ENCODE measurements around the gene ENTREP3.
A peak's percentile ranks its signal among the peaks of the same experiment; 100 is the strongest.
"Not testable (repeated sequence)": the region's sequence is repeated elsewhere in the genome, so short reads cannot be mapped to it uniquely, and the experiment has no call there.

Gene ENTREP3, protein sequence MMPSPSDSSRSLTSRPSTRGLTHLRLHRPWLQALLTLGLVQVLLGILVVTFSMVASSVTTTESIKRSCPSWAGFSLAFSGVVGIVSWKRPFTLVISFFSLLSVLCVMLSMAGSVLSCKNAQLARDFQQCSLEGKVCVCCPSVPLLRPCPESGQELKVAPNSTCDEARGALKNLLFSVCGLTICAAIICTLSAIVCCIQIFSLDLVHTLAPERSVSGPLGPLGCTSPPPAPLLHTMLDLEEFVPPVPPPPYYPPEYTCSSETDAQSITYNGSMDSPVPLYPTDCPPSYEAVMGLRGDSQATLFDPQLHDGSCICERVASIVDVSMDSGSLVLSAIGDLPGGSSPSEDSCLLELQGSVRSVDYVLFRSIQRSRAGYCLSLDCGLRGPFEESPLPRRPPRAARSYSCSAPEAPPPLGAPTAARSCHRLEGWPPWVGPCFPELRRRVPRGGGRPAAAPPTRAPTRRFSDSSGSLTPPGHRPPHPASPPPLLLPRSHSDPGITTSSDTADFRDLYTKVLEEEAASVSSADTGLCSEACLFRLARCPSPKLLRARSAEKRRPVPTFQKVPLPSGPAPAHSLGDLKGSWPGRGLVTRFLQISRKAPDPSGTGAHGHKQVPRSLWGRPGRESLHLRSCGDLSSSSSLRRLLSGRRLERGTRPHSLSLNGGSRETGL

DNA sequence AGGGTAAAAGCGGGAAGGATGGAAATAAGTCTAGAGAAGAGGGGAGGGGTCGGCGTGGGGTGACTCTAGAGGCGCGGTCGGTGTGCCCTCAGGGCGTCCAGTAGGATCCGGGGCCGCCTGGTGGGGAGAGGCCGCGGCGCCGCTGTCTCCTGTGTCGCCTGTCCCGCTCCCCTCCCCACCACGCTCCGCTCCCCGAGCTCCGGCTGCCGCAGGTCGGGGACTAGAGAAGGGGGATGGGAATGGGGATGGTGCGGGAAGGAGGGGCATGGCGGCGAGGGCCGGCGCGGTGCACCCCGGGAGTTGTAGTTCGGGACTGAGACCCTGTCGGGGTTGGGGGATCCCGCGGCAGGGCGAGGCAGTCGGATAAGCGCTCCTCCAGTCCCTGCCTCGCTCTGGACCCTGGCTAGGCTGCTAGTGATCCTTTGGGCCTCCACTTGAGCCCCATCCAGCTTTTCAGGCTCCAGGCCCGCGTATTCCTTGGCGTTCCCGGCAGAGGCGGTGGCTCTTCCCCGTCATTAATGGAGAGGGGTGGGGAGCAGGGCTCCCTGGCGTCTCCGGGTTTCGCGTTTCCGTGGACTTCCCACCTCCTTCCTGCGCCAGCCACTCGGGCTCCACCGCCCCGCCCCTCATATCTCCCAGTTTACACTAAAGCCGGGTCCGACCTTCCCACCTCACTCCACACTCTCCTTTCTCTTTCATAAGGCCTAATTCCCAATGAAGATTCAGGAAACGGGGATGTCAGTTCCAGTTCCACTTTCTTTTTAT, at the start of gene ENTREP3:
ENTREP3 (minus strand) TSS at position 241 of the 765 bp plus-strand sequence. CDS start 606 bp downstream, outside the sequence.
- peak; percentile 71 to 74 for DNase-seq

DNA sequence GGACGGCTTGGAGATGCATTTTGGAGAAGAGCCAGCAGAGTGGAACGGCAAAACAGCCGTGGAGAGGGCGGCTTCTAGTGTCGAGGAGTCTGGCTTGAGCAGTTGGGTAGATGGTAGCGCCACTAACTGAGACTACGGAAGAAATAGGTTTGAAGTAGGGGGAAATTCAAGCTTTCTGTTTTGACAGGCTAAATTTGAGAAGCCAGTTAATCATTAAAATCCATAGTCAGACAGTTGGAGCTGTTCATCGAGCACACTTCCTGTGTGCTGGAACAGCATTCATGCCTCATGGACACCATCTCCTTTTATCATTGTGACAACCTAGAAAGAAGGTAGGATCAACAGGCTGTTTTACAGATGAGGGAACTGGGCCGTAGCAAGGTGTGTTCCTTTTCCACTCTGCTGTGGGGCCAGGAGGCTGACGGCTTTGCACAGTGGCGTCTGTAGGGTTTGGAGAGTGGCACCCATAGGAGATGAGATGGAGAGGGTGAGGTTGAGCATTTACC, 49.3 kb upstream of the ENTREP3 start:
- no peak for DNase-seq

DNA sequence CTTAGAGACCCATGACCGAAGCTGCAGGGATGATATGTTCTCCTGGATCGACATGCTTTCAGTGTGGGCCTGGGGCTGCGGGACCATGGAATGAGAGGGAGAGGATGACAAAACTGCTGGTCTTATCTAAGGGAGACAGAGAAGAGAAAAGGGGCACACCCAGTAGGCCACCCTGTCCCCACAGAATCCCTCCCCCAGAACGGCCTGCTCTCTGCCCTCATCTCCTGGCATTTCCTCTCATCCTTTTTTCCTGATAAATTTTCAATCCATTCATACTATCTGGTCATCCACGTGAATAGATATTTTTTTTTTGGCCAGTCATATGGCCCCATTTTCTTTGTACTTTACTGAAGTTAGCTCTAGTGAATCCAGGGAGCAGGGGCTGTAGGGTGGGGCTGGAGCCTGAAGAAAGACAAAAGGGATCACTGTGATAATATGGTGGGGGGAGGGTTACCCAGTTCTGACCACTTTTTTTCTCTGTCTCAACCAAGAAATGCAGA, 46.1 kb upstream of the ENTREP3 start, which contains the start of gene PKLR:
PKLR (minus strand) TSS at position 97 of the 500 bp plus-strand sequence; CDS start at position 54, 43 bp downstream.
- no peak for DNase-seq

DNA sequence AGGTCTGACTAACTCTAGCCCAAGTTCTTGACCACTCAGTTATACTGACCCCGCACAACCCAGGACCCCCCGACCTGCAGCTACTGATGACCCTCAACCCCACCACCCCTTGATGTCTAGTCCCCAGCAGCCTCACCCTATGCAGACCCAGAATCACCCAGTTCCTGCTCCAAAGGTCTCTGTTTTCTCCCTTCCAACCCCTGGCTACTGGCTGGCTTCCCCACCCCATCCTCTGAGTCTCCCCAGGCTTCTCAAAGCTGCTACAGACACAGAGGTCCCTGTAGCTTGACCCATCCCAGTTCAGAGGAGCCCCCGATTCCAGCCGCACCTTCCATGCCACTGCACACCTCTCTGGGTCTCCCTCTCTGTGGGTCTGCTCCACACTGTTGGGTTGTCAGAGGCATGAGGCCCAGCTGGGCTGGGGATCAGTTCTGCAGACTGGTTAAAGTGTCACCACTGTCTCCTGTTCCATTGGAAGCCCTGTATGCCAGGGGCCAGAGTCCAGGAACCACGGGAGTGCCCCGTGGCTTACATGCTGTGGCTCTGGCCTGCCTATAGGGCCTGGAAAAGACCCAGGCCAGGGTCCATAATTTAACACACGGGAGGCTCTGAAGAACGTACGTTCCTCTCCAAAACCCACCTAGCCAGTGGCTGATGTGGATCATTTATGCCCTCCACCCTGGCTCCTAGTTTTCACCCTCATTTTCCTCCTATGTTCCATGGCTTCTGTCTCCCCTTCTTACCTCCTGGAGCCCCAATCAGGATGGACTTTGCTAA, 45.5 kb upstream of the ENTREP3 start:
- no peak for DNase-seq

DNA sequence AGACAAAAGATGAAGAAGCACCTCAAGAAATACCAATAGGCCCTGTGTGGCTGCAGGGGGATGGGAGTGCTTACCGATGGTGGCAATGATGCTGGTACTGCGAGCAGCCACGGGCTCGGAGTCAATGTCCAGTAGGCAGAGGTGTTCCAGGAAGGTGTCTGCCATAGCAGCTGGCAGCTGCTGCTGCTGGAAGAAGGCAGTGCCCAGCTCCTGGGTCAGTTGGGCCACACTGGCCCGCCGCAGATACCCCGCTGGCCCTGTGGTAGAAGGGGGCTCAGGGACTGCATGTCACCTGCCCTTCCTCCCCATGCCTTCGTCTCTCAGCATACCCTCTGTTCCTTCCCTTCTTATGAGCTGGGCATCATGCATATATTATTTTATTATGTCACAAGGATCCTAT, 44.7 kb upstream of the ENTREP3 start:
- no peak for DNase-seq

DNA sequence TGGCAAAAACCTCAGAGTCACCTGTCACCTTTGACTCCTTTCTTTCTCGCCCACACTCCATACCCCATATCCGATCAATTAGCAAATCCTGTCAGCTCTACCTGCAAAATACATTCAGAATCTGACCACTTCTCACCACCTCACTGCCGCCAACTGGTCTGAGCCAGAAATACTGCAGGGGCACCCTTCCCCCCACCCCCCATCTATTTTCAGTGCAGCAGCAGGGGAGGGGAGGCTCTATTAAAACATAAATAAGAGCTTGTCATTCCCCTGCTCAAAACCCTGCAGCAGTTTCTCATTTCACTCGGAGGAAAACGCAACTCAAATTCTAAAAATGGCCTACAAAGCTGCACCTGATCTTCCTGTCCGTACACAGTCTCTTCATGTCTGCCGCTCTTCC, 42.1 kb upstream of the ENTREP3 start:
- no peak for DNase-seq

DNA sequence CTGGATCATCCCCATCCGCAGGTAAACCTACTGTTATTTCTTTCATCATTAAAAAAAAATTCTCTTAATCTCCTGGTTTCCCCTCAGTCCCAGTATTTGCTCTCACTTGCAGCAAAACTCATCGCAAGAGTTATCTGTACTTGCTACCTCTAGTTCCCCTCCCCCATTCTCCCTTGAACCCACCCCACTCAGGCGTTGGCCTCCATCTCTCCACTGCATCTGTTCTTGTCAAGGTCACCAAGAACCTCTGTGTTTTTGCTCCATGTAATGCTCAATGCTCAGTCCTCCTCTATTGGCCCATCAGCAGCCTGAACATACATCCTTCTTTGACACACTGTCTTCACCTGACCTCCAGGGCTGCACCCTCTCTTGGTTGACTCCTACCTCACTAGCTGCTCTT, 41.4 kb upstream of the ENTREP3 start:
- DNase-seq: no peak

DNA sequence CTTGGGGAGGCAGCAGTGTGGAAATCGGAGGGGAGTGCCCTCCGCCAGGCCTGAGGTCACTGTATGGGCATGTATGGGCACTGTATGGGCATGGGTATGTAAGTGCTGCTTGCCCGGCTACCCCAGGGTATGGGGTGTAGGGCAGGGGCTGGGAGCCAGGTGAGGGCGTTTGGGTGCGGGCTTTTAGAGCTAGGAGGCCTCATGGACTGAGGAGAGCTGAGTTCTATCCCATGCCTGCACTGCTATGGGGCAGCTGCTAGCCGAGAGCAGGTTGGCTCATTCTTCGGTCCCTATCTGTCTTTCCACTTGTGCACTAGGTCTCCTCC, 40.6 kb upstream of the ENTREP3 start:
- DNase-seq: no peak

DNA sequence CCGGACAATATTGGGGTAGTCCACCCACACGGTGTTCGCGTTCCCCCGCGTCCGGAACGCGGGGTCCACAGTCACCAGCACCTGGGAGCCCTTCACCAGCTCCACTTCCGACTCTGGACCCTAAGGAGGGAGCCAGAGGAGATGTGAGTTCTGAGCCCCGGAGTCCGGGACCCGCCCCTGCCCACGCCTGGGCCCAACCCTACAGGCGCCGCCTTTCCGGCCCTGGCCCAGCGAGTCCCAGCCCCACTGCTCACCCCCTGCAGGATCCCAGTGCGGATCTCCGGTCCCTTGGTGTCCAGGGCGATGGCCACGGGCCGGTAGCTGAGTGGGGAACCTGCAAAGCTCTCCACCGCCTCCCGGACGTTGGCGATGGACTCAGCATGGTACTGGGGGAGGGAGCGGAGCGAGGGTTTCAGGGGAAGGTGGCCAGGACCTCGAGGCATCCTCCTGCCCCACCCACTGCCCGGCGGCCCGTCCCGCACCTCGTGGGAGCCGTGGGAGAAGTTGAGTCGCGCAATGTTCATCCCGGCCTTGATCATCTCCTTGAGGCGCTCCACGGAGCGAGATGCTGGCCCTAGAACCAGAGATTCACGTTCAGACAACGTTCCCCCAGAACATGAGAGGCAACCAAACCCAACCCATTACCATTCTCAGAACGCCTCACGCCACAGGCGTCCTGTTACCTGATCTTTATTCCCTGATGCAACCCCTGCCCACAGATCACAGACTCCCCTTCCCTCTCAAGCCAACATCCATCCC, 40.1 kb upstream of the ENTREP3 start:
- no peak for DNase-seq

DNA sequence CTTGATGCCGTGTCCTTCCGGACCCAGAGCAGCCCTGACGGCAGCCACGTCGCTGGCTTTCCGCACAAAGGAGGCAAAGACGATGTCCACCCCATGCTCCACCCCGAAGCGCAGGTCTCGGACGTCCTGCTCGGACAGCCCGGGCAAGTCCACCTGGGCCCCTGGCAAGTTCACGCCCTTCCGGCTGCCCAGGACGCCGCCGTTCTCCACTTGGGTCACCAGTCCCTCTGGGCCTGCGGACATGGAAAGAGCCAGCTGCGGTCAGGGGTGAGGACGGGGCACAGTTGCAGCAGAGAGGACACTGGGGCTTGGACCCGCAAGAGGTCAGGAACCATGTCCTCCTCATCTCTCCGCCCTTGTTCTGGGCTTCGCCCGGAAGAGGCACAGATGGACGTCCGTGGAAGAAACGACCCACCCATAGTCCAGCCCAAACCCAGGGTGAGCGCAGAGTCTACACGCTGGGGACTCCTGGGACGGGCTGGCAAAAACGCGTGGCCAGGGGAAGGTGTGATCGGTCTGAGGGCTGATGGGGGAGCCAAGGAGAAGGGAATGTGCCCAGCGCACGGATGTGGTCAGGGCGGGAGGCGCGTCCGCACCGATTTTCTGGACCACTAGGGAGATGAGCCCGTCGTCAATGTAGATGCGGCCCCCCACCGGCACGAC, 39.4 kb upstream of the ENTREP3 start:
- no peak for DNase-seq

DNA sequence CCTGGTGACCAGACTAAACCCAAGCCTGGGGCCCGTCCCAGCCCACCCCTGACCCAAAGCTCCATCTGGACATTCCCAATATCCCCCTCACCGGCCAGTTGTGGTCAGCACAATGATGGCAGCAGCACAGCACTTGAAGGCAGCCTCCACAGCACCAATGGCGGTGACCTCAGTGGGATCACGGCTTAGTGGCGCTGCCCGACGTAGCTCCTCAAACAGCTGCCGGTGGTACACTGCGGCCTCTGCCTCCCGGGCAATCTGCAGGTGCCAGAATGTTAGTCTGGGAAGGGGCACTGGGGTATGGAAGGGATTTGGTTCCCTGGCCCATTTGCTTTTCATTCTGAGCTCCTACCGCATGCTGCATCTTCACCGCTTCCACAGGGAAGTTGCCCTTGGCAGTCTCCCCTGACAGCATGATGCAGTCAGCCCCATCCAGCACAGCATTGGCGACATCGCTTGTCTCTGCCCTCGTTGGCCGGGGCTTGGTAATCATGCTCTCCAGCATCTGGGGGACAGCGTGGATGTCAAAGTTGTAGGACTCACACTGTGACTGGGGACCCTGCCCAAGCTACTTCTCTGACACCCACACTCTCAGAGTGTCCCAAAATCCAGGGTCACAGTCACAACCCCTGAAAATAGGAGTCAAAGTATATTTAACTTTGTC, 37.9 kb upstream of the ENTREP3 start:
- DNase-seq: no peak

DNA sequence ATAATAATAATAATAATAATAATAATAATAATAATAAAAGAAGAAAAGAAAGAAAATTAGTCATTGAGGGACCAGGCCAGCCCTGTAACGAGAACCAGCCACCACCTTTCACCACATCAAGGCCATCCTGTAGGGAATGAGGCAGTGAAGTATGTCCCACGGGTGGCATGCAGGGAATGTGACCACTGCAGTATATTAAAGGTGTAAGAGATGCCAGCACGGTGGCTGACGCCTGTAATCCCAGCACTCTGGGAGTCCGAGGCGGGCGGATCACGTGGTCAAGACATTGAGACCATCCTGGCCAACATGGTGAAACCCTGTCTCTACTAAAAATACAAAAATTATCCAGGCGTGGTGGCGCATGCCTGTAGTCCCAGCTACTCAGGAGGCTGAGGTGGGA, 35.7 kb upstream of the ENTREP3 start:
- DNase-seq: not testable (repeated sequence)

DNA sequence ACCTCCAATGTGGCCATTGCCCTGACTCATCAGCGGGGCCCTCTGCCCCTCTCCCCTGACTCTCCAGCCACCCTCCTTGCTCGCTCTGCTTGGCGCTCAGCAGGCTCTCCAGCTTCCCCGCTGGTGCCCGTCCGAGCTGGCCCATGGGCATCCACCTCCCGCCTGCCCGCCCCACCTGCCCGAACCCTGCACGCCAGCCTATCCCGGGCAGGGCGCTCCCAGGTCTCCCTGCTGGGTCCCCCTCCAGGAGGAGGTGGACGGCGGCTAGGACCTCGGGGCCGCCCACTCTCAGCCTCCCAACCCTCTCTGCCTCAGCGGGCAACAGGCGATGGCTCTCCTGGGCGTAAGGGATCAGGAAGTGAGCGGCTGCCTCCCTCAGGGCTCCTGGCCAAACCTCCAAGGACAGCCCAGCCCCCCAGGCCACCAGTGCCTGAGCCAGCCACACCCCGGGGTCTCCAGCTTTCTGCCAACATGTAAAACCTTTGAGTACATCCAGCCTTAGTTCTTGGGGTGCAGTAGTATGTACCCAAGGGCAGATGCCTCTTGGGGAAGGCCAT, 32.8 kb upstream of the ENTREP3 start:
- DNase-seq: no peak

DNA sequence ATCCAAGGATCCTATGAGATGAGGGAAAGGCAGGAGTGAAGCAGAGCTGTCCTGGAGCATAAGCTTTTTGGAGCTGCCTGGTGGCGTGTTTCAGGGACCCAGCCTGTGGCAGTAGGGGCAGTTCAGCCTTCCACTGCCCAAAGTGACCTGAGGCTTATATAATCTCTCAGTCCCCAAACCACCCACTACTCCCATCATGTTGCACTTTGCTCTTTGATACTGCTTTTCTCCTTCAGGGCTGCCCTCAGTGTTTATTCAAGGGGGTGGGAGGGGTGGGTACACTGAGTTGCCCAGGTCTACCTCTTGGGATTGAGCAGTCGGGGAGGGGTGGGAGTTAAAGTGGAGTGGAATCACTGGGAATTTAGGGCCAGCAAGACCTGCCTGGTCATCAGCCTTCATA, 31.3 kb upstream of the ENTREP3 start:
- DNase-seq: no peak

DNA sequence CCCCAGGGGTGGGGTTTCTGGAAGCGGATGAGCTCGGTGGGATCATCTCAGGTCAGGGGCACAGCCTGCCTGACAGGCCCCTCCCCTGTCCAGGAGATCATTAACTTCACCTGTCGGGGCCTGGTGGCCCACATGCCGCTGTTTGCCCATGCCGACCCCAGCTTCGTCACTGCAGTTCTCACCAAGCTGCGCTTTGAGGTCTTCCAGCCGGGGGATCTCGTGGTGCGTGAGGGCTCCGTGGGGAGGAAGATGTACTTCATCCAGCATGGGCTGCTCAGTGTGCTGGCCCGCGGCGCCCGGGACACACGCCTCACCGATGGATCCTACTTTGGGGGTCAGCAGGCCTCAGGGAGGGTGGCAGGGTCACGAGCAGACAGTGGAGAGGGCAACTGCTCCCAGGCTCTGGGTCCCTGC, 30.4 kb upstream of the ENTREP3 start:
- no peak for DNase-seq

DNA sequence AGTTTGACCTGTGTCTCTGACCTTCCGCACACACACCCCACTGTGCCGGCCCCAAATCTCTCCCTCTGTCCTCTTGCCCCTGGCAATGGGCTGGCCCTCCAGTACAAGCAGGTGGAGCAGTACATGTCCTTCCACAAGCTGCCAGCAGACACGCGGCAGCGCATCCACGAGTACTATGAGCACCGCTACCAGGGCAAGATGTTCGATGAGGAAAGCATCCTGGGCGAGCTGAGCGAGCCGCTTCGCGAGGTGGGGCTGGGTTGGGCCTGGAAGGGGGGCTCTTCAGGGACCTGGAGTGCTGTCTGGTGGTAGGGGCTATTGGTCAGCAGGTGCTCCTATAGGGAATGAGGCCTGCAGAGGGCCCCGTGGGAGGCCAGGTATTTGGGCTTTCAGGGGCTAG, 29.8 kb upstream of the ENTREP3 start:
- DNase-seq: no peak

DNA sequence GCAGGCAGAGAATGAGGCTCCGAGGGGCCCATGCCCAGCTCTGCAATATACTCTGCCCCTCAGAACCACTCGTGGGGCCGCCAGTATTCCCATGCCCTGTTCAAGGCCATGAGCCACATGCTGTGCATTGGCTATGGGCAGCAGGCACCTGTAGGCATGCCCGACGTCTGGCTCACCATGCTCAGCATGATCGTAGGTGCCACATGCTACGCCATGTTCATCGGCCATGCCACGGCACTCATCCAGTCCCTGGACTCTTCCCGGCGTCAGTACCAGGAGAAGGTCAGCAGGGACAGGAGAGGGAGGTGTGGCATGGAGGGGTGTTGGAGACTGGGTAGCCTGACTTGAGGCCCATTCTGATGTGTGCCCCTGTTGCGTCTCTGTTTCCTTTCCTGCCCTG, 29.2 kb upstream of the ENTREP3 start:
- no peak for DNase-seq

DNA sequence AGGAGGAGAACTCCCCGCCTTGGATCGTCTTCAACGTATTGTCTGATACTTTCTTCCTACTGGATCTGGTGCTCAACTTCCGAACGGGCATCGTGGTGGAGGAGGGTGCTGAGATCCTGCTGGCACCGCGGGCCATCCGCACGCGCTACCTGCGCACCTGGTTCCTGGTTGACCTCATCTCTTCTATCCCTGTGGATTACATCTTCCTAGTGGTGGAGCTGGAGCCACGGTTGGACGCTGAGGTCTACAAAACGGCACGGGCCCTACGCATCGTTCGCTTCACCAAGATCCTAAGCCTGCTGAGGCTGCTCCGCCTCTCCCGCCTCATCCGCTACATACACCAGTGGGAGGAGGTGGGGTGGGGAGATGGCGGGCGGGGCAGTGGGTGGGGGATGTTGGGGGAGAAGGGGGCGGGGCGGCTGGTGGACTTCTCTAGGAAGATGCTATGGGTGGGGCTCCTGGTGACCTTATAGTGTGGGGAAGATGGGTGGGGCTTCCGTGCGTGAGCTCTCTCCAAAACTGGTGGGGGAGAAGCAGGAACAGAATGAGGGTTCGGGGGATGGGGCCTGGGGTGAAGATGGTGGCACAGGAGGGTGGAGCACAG, 27.3 kb upstream of the ENTREP3 start:
- no peak for DNase-seq

DNA sequence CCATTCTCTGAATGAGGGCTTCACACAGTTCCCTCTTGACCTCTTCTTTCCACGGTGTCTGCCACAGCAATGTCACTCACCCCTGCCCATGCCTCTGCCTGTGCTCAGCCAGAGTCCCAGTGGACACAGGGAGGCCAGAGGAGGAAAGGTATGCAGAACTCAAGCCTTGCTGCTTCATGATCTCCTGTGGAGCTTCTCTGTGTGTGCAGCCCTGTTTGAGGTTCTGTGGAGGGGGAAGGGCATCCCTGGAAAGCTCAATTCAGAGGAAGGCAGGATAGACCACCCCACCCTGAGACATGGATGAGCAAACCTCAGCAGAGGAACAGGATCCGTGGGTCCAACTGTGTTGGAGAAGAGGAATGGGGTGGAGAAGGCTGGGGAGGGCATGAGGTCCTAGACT, 24.0 kb upstream of the ENTREP3 start:
- no peak for DNase-seq

DNA sequence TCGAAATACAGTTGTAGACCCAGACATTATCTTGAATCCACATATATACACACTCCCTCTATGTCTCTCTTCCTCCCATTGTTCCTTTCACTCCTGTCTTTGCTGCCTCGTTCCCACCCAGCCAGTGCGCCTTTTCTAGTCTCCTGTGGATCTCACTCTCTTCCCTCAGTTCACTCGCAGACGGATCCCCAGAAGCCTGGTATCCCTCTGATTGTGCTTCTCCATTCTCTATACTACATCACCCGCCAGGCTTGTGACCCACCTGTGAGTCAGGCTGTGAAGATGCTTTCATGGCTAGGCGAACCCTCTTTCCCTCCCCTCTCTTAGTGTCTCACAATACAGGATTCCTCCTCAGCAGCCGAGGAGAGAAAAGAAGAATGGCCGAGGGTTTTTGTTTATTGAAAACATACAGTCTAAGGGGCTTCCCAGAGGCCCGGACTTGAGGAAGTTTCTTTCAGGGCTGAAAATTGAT, 23.4 kb upstream of the ENTREP3 start:
- DNase-seq: no peak

All from activated CD4-positive, alpha-beta T cell treated with anti-CD3 and anti-CD28 coated beads for 4 hours (primary cell).